Gastrocnemius medialis (tissue), 4 donors: ENCODE data around the gene TRIOBP.

Source experiments
- CTCF ChIP-seq, 5 experiments: fragments of 450-650 bp in 3 of 5; fragments of 200-600 bp in 2 of 5; sonication (generic) in 2 of 5; IDR thresholded peaks in 4 of 5; conservative IDR thresholded peaks in 1 of 5; 1 replicate in 4 of 5; 2 replicates in 1 of 5; pipeline ENCODE4 v1.5.1; 2016 to 2019; ENCODE audit warnings: antibody characterized with exemption in 5 of 5, mild to moderate bottlenecking in 3 of 5, moderate library complexity in 3 of 5
- POLR2A ChIP-seq, 2 donors: fragments of 450-650 bp; IDR thresholded peaks; one replicate each; pipeline ENCODE4 v1.6.1; 2017; ENCODE audit warnings: antibody characterized with exemption in 2 of 2, mild to moderate bottlenecking in 2 of 2, moderate library complexity in 2 of 2

DNA sequence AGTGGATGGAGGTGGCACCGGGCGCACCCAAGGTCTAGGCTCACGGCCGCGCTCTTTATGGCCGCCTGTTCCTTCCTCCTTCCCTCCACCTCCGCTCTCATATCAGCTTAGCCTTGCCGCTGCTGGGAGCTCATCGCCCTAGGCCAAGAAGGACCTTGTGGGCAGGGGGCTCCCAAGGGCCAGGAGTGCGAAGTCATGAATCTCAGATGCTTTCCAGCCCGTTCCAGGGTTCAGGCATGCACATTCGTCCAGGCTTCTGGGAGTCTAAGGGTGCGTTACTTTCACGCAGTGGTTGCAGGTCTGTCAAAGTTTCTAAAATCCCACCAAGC, 122.2 kb downstream of the TRIOBP start:
- no peak for TF ChIP-seq CTCF (IDR thresholded peaks at IDR 0.05 in 4 of 5, conservative IDR thresholded peaks at IDR 0.05 in 1 of 5)
- TF ChIP-seq POLR2A (IDR thresholded peaks at IDR 0.05), result no peak
